G401 (cell line): ENCODE data around the gene NPPB. TPM values are rescaled to one million over a fixed set of nuclear protein-coding genes. Genes with fewer than 3 reads are reported as not detected.
A peak's percentile ranks its signal among the peaks of the same experiment; 100 is the strongest.
"Not testable (repeated sequence)": the region's sequence is repeated elsewhere in the genome, so short reads cannot be mapped to it uniquely, and the experiment has no call there.

Source experiments
- DNase-seq: peaks from one replicate; pipeline ENCODE4 v3.0.0-alpha.2; 2015; ENCODE audit warnings: low spot score
- in situ Hi-C: cut with HindIII; loops from 2 replicates; pipeline ENCODE4 v1.10.0; 2016; ENCODE audit warnings: low sequenced_read_pairs, mixed read lengths
- total RNA-seq: library from RNA; depleted of rRNA; stranded (reverse); fragments of >200 nt; shearing (Covaris generic); gene quantifications from 2 replicates; pipeline ENCODE4 v1.2.3, GENCODE V29; 2014; rRNA removed

Gene NPPB
- not detected in 2 replicates for total RNA-seq

DNA sequence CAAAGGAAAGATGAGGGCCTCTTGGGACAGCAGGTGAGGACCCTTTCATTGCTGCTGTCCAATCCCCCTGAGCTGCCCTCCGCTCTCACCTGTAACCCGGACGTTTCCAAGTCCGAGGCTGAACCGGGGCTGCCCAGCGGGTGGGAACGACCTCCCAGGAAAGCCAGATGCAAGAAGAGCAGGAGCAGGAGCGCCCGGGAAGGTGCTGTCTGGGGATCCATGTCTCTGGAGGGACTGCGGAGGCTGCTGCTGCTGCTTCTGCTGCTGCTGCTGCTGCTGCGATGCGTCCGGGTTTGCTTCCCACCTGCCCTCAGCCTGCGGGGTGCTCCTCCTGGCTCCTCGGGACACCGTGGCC, at the start of gene NPPB:
TSS of gene NPPB (minus strand) at position 333 of the 355 bp plus-strand sequence. CDS start at position 221, 112 bp downstream.
- no peak for DNase-seq
- in situ Hi-C loops = no loop called here

DNA sequence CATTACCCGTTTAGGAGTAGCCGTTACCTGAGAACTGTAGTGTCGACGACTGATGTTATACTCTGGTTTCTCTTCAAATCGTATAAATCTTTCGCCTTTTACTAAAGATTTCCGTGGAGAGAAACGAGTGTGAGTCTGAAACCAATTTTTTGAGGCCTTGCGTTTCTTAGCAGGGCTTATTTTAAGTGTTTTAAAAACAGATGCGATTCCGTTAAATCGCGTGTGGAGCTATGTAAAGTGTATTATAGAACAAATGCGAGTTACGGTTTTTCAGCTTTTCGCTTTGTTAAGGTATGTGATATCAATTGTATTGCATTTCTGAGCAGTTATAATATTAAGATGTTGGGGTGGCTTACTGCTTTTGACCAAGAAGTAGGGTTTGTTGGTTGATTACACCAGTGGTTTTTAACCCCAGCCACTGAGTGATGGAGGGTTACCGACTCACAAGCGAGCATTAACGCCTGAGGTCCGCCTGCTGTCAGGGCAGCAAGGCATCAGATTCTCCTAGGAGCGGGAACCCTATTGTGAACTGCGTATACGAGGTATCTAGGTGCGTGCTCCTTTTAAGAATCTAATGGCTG, 49.4 kb upstream of the NPPB start:
- in situ Hi-C loops = no loop called here
- peak; percentile 95 for DNase-seq

DNA sequence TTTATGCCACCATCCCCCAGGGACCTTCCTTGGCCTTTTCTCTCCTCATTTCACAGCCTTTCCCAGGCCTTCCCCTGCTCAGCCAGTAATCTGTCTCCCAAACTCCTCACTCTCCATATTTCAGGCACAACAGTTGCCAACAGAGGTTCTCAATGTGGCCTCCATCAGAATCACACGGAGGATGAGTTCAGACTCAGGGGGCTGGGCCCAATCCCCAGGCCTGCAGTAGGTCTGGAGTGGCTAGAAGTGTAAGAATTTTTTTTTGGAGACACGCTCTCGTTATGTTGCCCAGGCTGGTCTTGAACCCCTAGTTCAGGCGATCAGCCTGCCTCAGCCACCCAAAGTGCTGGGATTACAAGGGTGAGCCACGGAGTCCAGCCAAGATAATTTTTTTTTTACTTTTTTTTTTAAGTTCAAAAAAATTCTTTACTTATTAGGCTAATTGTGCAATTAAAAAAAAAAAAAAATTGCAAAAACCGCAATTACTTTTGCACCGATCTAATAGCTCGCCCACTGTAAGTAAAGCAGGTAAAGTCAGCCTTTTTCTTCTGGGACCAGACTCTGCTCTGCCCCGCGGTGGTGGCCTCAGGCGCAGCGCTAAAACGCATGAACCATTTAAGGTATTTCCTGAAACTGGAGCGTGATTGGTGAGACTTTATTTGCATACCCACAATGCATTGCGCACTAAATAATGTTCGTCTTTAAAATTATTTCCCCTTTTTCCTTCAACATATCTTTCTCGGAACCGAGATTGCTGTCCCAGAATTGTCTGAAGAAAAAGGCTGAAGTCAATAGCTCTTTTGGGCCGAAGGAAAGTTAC, 48.7 kb upstream of the NPPB start:
- in situ Hi-C loops = no loop called here
- DNase-seq = peak; percentile 96

DNA sequence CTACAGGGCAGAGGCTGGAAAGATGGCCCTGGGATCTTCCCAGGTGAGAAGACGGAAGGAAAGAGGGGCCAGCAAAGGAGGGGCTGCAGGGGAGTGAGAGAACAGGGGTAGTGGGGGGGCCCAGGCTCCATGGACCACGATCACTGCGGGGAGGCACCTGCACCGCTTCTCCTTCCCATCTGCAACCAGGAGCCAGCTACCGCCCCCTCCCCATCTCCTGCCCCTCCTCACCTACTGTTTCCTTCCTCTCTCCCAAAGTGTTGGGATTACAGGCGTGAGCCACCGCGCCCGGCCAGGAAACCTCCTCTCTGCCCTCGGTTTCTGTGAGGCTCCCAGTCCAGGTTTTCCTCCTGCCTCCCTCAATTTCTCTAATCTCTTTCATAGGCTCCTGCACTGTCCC, 48.1 kb upstream of the NPPB start:
- in situ Hi-C loops = no loop called here

DNA sequence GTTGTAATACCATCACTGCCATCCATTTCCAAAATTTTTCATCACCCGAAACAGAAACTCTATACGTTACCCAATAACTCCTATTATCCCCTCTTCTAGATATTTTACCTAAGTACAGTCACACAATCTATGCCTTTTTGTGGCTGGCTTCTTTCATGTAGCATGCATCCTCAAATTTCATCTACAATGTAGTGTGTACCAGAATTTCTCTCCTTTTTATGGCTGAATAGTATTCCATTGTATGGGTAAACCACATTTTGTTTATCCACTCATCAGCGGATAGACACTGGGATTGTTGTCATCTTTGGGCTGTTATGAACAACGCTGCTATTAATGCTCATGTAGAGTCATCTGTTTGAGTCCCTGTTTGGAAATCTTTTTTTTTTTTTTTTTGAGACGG, 46.2 kb upstream of the NPPB start:
- in situ Hi-C loops = no loop called here
- DNase-seq = no peak

More for the DNA sequence above, 48.1 kb upstream of the NPPB start:
- DNase-seq = no peak

DNA sequence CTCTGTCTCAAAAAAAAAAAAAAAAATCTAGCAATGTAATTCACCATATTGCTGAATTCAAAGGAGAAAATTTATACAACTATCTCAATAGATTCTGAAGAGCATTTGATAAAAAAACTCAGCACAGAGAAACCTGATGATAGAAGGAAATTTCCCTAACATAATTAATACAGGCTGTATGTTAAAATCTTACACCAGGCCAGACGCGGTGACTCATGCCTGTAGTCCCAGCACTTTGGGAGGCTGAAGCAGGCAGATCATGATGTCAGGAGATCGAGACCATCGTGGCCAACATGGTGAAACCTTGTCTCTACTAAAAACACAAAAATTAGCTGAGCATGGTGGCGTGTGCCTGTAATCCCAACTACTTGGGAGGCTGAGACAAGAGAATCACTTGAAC, 45.4 kb upstream of the NPPB start:
- in situ Hi-C loops, DNase-seq: not testable (repeated sequence)

DNA sequence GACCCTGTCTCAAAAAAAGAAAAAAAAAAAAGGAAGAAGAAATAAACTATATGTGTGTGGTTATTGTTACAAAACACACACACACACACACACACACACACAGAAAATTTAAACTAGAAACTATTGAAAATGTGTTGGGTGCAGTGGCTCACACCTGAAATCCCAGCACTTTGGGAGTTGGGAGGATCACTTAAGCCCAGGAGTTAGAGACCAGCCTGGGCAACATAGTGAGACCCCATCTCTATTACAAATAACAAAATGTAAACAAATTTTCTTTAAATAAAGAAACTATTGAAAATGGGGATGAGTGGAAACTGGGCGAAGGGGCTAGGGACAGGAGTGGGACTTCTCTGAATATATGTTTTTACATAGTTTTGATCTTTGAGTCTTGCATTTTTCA, 44.5 kb upstream of the NPPB start:
- in situ Hi-C loops = no loop called here
- DNase-seq = no peak

DNA sequence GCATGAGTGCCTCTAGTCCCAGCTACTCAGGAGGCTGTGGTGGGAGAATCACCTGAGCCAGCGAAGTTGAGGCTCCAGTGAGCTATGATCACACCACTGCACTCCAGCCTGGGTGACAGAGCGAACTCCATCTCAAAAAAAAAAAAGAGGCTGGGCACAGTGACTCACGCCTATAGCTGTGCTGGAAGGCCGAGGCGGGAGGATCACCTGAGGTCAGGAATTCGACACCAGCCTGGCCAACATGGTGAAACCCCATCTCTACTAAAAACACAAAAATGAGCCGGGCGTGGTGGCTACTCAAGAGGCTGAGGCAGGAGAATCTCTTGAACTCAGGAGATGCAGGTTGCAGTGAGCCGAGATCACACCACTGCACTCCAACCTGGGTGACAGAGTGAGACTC, 42.7 kb upstream of the NPPB start:
- DNase-seq, in situ Hi-C loops: not testable (repeated sequence)

DNA sequence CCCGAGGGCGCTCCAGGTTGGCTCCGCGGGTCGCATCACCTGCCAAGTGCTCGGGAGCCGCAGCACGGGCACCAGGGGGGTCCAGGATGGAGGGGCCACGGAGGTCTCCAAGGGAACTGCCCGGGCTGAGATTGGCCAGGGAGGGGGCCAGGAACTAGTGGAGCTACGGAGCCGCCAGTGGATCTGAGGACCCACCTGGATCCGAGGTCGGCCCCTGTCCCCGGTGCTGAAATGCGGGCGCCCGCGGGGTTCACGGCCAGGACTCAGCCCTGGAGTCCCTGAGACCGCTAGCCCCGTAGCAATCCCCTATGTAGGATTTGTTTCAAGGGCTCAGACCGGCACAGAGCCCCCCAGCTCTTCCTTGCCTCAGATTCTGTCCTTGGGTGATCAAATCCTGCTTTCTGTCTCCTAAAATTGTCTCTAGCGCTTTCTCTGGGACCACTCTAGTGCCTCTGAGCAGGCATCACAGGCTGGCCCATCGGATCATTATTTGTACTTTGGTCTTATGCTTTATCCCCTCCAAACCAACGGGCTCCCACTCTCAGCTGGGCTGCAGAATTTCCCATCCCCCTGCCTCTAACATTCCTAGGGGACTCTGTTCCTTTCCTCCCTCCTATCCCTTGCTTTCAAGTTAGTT, 40.2 kb upstream of the NPPB start:
- no peak for DNase-seq
- in situ Hi-C loops = no loop called here

DNA sequence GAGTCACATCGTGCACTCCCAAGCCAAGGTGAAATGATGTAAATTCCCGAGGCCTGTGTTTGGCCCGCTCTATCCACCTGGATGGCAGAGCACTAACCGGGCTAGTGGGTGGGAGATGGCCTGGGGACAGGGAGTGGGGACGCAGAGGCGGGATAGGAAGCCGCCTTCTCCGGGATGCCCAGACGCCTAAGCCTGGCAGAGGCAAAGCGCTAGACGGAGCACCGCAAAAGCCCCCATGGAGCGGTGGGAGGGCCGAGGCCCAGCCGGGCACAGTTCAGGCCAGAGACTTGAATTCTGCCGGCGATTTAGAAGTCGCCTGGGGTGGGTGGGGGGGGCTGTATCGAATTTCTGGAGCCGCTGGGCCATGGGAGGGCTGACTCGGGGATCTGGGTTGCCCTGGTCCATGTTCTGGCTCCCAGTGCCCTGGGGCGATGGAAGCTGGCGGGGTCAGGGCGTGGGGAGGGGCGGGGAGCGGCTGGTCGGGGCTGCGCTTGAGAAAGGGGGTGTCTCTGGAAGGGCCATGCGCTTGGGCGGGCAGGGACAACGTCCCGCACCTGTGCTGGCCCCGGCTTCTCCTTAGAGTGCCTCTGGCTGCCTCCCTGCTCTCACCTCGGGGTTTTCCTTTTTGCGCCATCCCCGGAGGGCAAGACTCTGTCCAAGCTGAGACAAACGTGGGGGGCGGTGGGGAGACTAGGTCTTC, 39.5 kb upstream of the NPPB start:
- DNase-seq = no peak
- in situ Hi-C loops = no loop called here

DNA sequence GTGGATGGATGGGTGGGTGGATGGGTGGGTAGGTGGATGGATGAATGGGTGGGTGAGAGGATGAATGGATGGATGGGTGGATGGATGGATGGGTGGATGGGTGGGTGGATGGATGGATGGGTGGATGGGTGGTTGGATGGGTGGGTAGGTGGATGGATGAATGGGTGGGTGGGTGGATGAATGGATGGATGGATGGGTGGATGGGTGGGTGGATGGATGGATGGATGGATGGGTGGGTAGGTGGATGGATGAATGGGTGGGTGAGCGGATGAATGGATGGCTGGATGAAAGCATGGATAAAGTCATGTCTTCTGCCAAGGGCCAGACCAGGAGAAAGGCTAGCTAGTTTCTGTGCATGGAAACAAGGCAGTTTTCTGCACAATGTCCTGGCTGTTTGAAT, 35.8 kb upstream of the NPPB start:
- DNase-seq, in situ Hi-C loops: not testable (repeated sequence)

DNA sequence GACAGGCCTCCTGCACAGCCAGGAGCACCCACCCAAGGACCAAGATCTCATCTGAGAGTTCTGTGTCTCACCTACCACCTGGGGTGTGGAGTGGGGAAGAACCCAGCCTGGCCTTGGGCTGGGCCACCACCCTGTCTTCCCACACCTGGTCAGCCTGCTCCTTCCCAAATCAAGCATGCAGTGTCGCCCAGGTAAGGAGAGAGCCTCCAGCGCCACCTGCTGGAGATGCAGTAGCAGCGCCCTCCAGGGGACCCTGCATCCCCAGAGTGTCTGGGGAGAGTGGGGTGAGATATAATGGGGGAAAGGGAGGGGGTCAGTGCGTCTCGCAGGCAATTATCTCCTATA, 35.1 kb upstream of the NPPB start:
- DNase-seq = peak; percentile 45
- in situ Hi-C loops = no loop called here

DNA sequence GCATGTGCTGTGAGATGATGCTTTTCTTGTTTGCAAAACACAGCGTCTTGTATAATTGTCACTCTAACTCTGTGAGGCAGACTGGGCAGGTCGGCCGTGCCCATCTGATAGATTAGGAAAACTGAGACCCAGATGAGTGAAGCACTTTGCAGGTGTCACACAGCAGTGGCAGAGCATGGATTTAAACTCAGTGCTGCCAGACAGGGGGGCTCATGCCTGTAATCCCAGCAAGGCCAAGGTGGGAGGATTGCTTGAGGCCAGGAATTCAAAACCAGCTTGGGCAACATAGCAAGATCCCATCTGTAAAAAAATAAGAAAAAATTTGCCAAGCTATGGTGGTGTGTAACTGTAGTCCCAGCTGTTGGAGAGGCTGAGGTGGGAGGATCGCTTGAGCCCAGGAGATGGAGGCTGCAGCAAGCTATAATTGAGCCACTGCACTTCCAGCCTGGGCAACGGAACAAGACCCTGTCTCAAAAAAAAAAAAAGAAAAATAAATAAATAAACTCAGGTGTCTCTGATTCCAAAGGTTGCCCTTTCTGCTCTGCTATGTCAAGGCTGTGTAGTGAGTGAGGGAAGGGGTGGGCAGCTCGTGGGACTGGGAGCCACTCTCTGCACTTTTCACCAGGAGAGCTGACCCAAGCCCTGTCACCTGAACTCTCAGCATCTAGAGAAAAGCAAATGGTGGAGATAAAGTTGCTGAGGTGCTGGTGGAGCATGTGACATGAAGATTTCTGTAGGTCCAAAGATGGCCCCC, 32.9 kb upstream of the NPPB start:
- in situ Hi-C loops = no loop called here

DNA sequence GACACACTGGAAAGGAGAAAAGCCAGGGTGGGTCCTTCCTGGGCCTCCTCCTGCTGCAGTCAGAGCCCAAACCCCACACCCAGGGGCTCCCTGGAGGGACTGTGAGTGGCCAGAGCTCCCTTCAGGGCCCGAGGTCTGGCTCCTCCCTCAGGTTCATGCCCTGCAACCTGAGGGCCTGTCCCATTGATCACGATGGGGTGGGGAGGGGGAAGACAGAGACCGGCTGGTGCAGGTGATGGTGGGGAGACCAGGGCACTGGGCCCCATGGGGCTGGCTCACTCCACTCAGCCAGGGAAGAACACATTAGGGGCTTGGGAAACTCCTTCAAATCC, 30.1 kb upstream of the NPPB start:
- in situ Hi-C loops = no loop called here
- DNase-seq = no peak

More for the DNA sequence above, 32.9 kb upstream of the NPPB start:
- DNase-seq = no peak

DNA sequence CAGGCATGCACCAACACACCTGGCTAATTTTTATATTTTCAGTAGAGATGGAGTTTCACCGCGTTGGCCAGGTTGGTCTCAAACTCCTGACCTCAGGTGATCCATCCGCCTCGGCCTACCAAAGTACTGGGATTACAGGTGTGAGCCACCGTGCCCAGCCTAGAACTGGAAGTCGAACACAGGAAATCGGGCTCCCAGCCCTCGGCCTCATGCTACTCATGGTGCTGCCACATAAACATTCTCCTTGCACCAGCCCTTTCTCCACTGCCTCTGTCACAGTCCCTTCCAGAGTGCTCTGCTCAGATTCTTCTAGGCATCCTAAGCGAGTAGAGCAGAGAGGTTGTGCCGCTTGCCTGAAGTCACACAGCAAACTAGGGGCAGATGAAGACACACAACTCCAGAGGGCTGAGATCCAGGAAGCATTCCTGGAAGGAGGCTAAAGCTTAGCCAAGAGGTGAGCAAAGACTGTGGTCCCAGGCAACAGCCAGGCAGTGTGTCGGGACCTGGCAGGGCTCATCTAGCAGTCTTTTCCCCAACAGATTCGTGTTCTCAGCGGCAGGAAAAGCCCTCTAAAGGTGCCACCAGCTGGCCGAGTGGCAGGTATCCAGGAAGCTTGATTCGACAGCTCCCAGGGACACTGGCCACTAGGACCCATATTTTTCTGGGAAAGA, 29.6 kb upstream of the NPPB start:
- DNase-seq = peak; percentile 77
- in situ Hi-C loops = no loop called here

DNA sequence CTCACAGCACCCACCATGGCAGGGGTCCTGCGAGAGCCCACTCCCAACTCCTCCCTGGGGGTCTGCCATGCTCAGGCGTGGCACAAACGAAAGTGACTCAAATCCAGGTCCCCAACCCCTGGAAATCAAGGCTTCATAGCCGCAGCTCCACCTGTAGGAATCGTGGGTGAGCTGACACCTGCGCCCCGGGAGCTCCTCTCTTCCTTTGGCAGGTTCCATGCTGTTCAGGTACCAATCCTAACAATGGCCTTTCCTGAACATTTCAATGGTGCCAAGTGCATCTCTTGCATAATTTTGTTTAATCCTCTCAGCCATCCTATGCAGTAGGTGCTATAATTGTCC, 28.9 kb upstream of the NPPB start:
- in situ Hi-C loops = no loop called here
- no peak for DNase-seq

DNA sequence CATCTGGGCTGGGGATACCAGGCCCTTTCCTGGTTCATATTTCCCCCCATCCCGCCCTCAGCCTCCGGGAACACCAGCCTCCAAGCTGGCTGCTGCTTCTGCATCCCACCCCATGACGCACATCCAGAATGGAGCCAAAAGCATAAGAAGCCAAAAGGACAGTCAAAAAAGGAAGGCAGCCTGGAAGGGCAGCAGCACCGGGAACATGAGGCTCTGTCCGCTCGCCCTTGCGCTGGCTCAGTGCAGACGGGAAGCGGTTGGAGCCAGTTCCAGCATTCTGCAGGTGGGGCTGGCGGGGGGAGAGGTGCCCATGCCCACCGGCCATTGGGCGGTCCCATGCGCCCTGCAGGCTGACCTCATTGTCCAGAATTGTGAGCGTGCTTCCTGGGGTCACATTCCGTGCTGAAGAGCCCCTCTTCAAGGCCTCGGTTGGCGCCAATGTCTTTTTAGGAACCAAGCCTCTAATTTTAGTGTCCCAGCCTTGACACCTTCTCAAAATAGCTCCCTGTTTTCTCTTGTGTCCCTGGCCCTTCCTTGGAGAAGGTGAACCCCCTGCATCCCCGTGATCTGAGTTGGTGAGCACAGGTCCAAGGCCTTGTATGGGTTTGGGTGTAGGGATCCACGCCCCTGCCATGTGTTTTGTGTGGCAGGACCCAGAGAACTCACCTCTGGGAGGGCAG, 28.4 kb upstream of the NPPB start:
- no peak for DNase-seq
- in situ Hi-C loops = no loop called here

DNA sequence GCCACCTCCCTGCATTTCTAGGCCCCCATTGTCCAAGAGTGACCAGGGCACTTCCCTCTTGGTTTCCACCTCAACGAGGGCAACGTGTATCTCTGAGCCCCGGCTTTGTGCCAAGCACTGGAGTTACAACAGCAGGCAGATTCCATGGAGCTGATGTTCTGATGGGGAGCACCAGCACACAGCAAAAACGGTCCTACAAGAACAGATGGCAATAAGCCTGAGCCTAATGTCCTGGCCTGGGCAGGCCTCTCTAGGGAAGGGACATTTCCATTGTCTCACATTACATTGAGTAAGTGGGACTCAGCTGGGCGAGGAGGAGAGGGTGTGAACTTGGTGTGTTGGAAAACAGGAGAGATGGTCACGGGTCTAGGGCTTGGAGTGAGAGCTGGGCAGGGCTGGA, 27.2 kb upstream of the NPPB start:
- no peak for DNase-seq
- in situ Hi-C loops = no loop called here
